ENCODE data around the gene ABHD14A.

DNA sequence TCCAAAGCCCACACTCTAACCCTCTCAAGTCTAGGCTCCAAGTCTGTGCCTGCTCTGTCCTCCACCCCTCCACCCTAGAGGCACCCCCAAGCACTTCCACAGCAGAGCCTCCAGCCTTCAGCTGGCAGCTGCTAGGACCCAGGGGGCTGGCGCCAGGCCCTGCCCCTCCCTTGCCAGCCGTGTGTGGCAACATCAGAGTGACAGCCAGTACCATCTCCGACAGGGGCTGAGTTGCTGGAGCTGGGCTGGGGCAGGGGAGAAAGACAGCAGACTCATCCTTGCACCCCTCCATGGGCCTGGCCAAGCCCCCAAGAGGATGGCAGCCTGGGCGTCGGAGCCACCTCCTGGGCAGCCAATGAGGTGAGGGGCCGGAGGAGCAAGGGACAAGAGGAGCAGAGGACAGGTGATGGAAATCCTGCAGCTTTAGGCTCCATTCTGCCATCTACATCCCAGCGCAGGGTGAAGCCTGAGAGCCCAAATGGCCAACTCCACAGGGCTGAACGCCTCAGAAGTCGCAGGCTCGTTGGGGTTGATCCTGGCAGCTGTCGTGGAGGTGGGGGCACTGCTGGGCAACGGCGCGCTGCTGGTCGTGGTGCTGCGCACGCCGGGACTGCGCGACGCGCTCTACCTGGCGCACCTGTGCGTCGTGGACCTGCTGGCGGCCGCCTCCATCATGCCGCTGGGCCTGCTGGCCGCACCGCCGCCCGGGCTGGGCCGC lies 19.5 kb upstream of the ABHD14A start, which contains the start of gene GPR62:
- no peak for TF ChIP-seq POLR2A (IDR thresholded peaks at IDR 0.05; ENCODE audit: low read depth, low read length)
- TF ChIP-seq MXI1 (IDR thresholded peaks at IDR 0.05; ENCODE audit: borderline replicate concordance, low read depth, low read length), result no peak
- TF ChIP-seq CEBPB (IDR thresholded peaks at IDR 0.05; ENCODE audit: low read depth, low read length), result no peak
